Psoas muscle (tissue), 8 donors: ENCODE results near the gene KCNG4. TPM values are rescaled to one million over a fixed set of nuclear protein-coding genes. Genes with fewer than 3 reads are reported as not detected.

Source experiments
- ATAC-seq, 4 donors: fragments of 200-7000 bp; cut with Tn5 transposase; one replicate each; pipeline ENCODE4 v1.9.1; 2020; ENCODE audit warnings: moderate library complexity in 3 of 4, mild to moderate bottlenecking in 2 of 4
- DNase-seq, 2 donors: peaks; one replicate each; pipeline ENCODE4 v3.0.0-alpha.2; 2020
- H3K27ac ChIP-seq: fragments of 200-600 bp; one replicate; pipeline ENCODE4 v1.8.0; 2022
- H3K27me3 ChIP-seq, 3 donors: fragments of 200-600 bp in 1 of 3; one replicate each; pipeline versions ENCODE4 v1.6.1 to v1.8.0; 2013 to 2022; ENCODE audit warnings: low read length in 2 of 3, mild to moderate bottlenecking in 2 of 3, moderate library complexity in 1 of 3; ENCODE audit not compliant: insufficient read depth in 3 of 3
- H3K36me3 ChIP-seq, 2 donors: fragments of 200-600 bp in 1 of 2; one replicate each; pipeline versions ENCODE4 v1.6.1 to v1.8.0; 2013 to 2022; ENCODE audit warnings: low read depth in 1 of 2, mild to moderate bottlenecking in 1 of 2, moderate library complexity in 1 of 2; ENCODE audit not compliant: insufficient read depth in 1 of 2
- H3K4me1 ChIP-seq: fragments of 200-600 bp; one replicate; pipeline ENCODE4 v1.8.0; 2022
- H3K4me3 ChIP-seq: fragments of 200-600 bp; one replicate; pipeline ENCODE4 v1.8.0; 2022; ENCODE audit warnings: mild to moderate bottlenecking
- H3K9me3 ChIP-seq: fragments of 200-600 bp; one replicate; pipeline ENCODE4 v1.8.0; 2022
- CTCF ChIP-seq: fragments of 200-600 bp; IDR thresholded peaks from one replicate; pipeline ENCODE4 v1.8.0; 2022; ENCODE audit warnings: antibody characterized with exemption
- WGBS, 3 donors: extraction: QIAGEN DNeasy Blood & Tissue Kit; methylation state at CpG; one replicate each; pipeline versions ENCODE4 v1.1.6 to v1.1.7; 2013; 5-methylcytosine and 5-hydroxymethylcytosine counted together
- intact Hi-C, 2 donors: fragments of 100-400 bp; cut with DNase I; formaldehyde crosslinking; loops; one replicate each; pipeline versions ENCODE4 v1.11.0 to v1.14.2; 2022
- polyA plus RNA-seq, 3 donors: library from polyadenylated mRNA; stranded (reverse); fragments of 200-250 nt; gene quantifications; one replicate each; pipeline ENCODE4 v1.2.3, GENCODE V29; 2013
- total RNA-seq, 4 donors: library from RNA; stranded (reverse); fragmentation: NEBNext Ultra II Directional in 2 of 4; extraction: Animal tissue kit (Norgen Biotek cat#: 25700) in 2 of 4; gene quantifications; one replicate each; pipeline versions ENCODE4 v1.2.1 to v1.2.4, GENCODE V29; 2021 to 2023
- donor health status: healthy with polysubstance abuse.
- donor health status: DM: no; HTN: no; CAD: no; lungs with moderate emphysema.
- donor health status: Bipolar disorder and iron deficiency.
- donor health status: healthy.
- donor health status: DM: yes; HTN: yes; CAD: no.
- donor health status: DM: no; HTN: no; CAD: no.
- donor health status: DM: no; HTN: no; CAD: no.
- donor health status: DM: yes; HTN: yes; CAD: no.

Gene KCNG4
- total and polyA plus RNA-seq, 7 donors = 0.04 to 0.10 TPM; not detected in 5

GRCh38 chr16:84283314-84284153 is 43.7 kb upstream of the KCNG4 start:
- no peaks in the 10 kb centered on the region for H3K4me1 ChIP-seq
- ATAC-seq (no peak), DNase-seq (no peak)
- no peaks in the 10 kb centered on the region for H3K36me3 ChIP-seq
- peaks cover 0 to 14% (median 3%) of the 10 kb centered on the region in 3 donors for H3K27me3 ChIP-seq
- H3K9me3 ChIP-seq = no peaks in the 10 kb centered on the region
- no peak overlapping the region for H3K4me3 ChIP-seq
- TF ChIP-seq CTCF = no peak
- 68 to 74% (median 73%) methylated on average over 24 of the region's 24 CpGs for WGBS, 3 donors
- intact Hi-C loops = no loop called here
- peak overlapping the region; percentile 21 for H3K27ac ChIP-seq

GRCh38 chr16:84282533-84282932 is 42.7 kb upstream of the KCNG4 start:
- intact Hi-C loops = no loop called here
- ATAC-seq = no peak
- TF ChIP-seq CTCF = no peak
- Histone ChIP-seq H3K4me3 (no peak overlapping the region), H3K27me3 (peaks cover 0 to 8% (median 3%) of the 10 kb centered on the region in 3 donors), H3K4me1 (no peaks in the 10 kb centered on the region), H3K9me3 (no peaks in the 10 kb centered on the region), H3K27ac (no peak overlapping the region), H3K36me3 (no peaks in the 10 kb centered on the region)
- WGBS, 3 donors = 73 to 74% (median 74%) methylated on average over 6 of the region's 6 CpGs
- no peak for DNase-seq

- peaks cover 0 to 3% (median 3%) of the 10 kb centered on the region in 3 donors for H3K27me3 ChIP-seq
- DNase-seq (no peak), ATAC-seq (no peak)
- WGBS, 3 donors = 83 to 88% (median 85%) methylated on average over 3 of the region's 3 CpGs
- H3K27ac ChIP-seq = no peak overlapping the region
- no peaks in the 10 kb centered on the region for H3K36me3 ChIP-seq
- no peaks in the 10 kb centered on the region for H3K4me1 ChIP-seq
- TF ChIP-seq CTCF = no peak
- intact Hi-C loops = no loop called here
- no peak overlapping the region for H3K4me3 ChIP-seq
- H3K9me3 ChIP-seq = no peaks in the 10 kb centered on the region
Measured at GRCh38 chr16:84281074-84281473, 41.3 kb upstream of the KCNG4 start.

- no peak overlapping the region for H3K4me3 ChIP-seq
- intact Hi-C loops = loop anchor here in 1 of 2 donors (5.0 kb wide), 1 partner anchor 197 kb away; no protein-coding TSS in a partner anchor
- DNase-seq (no peak), ATAC-seq (no peak)
- H3K9me3 ChIP-seq = no peaks in the 10 kb centered on the region
- no peaks in the 10 kb centered on the region for H3K36me3 ChIP-seq
- 81 to 89% (median 84%) methylated on average over 12 of the region's 12 CpGs for WGBS, 3 donors
- no peak overlapping the region for H3K27ac ChIP-seq
- no peaks in the 10 kb centered on the region for H3K4me1 ChIP-seq
- peaks cover 0 to 3% (median 2%) of the 10 kb centered on the region in 3 donors for H3K27me3 ChIP-seq
- TF ChIP-seq CTCF = no peak
Measured at GRCh38 chr16:84279881-84280280, 40.1 kb upstream of the KCNG4 start.
